MM.1S (cell line): ENCODE results near the gene DHRS1.

Source experiments
- DNase-seq: peaks from one replicate; pipeline ENCODE4 v3.0.0-alpha.2; 2015
- H2AFZ ChIP-seq: fragments of 300-600 bp; sonication (generic); 2 replicates; pipeline ENCODE4 v1.6.0; 2016; ENCODE audit warnings: antibody characterized with exemption, low read length
- H3F3A ChIP-seq: fragments of 300-600 bp; sonication (generic); 2 replicates; pipeline ENCODE4 v1.6.1; 2016; ENCODE audit warnings: mild to moderate bottlenecking, antibody characterized with exemption, low read length, moderate library complexity, mixed read lengths; ENCODE audit not compliant: insufficient read depth
- H3K27ac ChIP-seq: fragments of 300-600 bp; sonication (generic); 2 replicates; pipeline ENCODE4 v1.5.1; 2016; ENCODE audit warnings: mild to moderate bottlenecking, low read length
- H3K27me3 ChIP-seq: fragments of 300-600 bp; sonication (generic); replicated peaks from 2 replicates; pipeline ENCODE4 v1.6.0; 2016; ENCODE audit warnings: low read length; ENCODE audit not compliant: insufficient read depth
- H3K36me3 ChIP-seq: fragments of 300-600 bp; sonication (generic); replicated peaks from 2 replicates; pipeline ENCODE4 v1.6.1; 2016; ENCODE audit warnings: mild to moderate bottlenecking, low read length, mixed read lengths; ENCODE audit not compliant: insufficient read depth
- H3K4me1 ChIP-seq: fragments of 300-600 bp; sonication (generic); 2 replicates; pipeline ENCODE4 v1.6.1; 2016; ENCODE audit warnings: low read length, mixed read lengths
- H3K4me2 ChIP-seq: fragments of 300-600 bp; sonication (generic); 2 replicates; pipeline ENCODE4 v1.6.0; 2016; ENCODE audit warnings: low read depth, low read length
- H3K4me3 ChIP-seq: fragments of 300-600 bp; sonication (generic); 2 replicates; pipeline ENCODE4 v1.5.1; 2016; ENCODE audit warnings: low read length, mixed read lengths
- H3K79me2 ChIP-seq: fragments of 300-600 bp; sonication (generic); 2 replicates; pipeline ENCODE4 v1.6.1; 2016; ENCODE audit warnings: mixed run types, low read length, mixed read lengths
- H3K9ac ChIP-seq: fragments of 300-600 bp; sonication (generic); 2 replicates; pipeline ENCODE4 v1.6.1; 2016; ENCODE audit warnings: low read length, mixed read lengths
- H3K9me2 ChIP-seq: fragments of 300-600 bp; sonication (generic); replicated peaks from 2 replicates; pipeline ENCODE4 v1.6.1; 2016; ENCODE audit warnings: mild to moderate bottlenecking, low read length, mixed read lengths; ENCODE audit not compliant: insufficient read depth
- H3K9me3 ChIP-seq: fragments of 300-600 bp; sonication (generic); replicated peaks from 2 replicates; pipeline ENCODE4 v1.6.1; 2016; ENCODE audit warnings: mild to moderate bottlenecking, low read length, mixed read lengths; ENCODE audit not compliant: insufficient read depth
- H4K20me1 ChIP-seq: fragments of 300-600 bp; sonication (generic); 2 replicates; pipeline ENCODE4 v1.6.1; 2016; ENCODE audit warnings: mild to moderate bottlenecking, low read length, moderate library complexity, mixed read lengths; ENCODE audit not compliant: insufficient read depth
- EZH2 ChIP-seq: fragments of 300-600 bp; sonication (generic); optimal IDR thresholded peaks from 2 replicates; pipeline ENCODE3; 2017; ENCODE audit warnings: low read depth, mild to moderate bottlenecking, antibody characterized with exemption, low read length, mixed read lengths
- EZH2phosphoT487 ChIP-seq: fragments of 300-600 bp; sonication (generic); IDR thresholded peaks from 2 replicates; pipeline ENCODE4 v1.6.1; 2018; ENCODE audit warnings: antibody characterized with exemption, low read length
- TF ChIP-seq, protein P1 (sequence below): fragments of 300-600 bp; sonication (generic); IDR thresholded peaks from 2 replicates; pipeline ENCODE4 v1.5.1; 2016; ENCODE audit warnings: antibody characterized with exemption, low read length, mixed read lengths

DHRS1 gene

DNA sequence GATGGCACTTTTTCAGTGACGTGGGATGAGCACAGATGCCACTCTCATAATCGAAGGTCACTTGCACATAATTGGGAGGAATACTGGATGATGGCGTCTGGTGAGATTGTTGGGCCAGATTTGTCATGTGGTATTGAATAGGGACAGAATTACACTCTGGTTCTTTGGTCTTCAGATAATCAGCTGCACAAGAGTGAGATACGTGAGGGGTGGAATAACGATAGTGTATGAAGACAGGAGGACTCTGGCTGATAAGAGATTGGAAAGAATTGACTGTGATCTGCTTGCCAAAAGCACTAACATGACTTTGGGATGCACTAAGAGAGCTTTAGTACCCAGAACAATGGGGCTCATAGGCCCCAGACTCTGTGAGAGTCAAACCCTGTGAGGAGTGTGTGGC, 21.2 kb downstream of the DHRS1 start:
- TF ChIP-seq, protein P1, sequence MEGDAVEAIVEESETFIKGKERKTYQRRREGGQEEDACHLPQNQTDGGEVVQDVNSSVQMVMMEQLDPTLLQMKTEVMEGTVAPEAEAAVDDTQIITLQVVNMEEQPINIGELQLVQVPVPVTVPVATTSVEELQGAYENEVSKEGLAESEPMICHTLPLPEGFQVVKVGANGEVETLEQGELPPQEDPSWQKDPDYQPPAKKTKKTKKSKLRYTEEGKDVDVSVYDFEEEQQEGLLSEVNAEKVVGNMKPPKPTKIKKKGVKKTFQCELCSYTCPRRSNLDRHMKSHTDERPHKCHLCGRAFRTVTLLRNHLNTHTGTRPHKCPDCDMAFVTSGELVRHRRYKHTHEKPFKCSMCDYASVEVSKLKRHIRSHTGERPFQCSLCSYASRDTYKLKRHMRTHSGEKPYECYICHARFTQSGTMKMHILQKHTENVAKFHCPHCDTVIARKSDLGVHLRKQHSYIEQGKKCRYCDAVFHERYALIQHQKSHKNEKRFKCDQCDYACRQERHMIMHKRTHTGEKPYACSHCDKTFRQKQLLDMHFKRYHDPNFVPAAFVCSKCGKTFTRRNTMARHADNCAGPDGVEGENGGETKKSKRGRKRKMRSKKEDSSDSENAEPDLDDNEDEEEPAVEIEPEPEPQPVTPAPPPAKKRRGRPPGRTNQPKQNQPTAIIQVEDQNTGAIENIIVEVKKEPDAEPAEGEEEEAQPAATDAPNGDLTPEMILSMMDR = no peak
- TF ChIP-seq EZH2 (no peak), EZH2phosphoT487 (no peak)
- Histone ChIP-seq H3K36me3 (no peaks in the 10 kb centered on the region), H3K27me3 (no peaks in the 10 kb centered on the region), H2AFZ (no peak overlapping the region), H3F3A (0 out of 2 replicates have a peak, but pooled peaks cover 6% of the 10 kb centered on the region), H3K9me3 (no peaks in the 10 kb centered on the region), H3K79me2 (no peaks in the 10 kb centered on the region), H3K4me2 (no peak overlapping the region), H3K9me2 (no peaks in the 10 kb centered on the region), H4K20me1 (no peaks in the 10 kb centered on the region), H3K4me3 (no peak overlapping the region), H3K27ac (no peak overlapping the region), H3K4me1 (peaks cover 15% of the 10 kb centered on the region), H3K9ac (no peak overlapping the region)
- DNase-seq = no peak

DNA sequence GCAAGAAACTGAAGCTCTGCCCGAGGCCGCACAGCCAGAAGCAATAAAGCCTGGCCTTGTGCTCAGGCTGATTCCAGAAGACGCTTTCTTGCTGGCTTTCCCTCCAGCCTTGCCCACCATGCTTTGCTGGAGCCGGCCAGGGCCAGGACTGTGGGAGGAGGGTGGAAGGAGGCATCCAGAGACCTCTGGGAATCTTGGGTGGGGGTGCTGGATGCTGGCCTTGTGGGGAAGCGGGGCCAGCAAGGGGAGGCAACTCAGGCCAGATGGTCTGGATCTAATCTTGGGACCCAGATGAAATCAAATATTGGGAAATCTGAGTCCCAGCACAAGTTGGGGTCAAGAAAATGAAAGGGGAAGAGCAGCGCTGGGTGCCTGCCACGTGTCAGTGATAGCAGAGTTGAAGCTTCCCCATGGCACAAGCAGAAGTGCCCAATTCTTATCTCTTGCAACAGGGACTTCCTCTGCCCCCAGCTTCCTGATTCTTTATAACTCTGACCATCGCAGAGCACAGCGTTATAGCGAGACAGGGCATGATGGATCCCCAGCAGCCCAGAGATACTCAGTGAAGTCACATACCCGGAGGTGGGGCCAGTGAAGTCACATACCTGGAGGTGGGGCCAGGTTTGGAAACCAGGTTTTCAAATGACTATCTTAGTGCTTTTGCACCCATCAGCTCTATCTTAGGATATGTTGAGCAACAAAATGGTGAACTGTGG, 21.8 kb downstream of the DHRS1 start:
- H3K9ac ChIP-seq = no peak overlapping the region
- DNase-seq = no peak

DNA sequence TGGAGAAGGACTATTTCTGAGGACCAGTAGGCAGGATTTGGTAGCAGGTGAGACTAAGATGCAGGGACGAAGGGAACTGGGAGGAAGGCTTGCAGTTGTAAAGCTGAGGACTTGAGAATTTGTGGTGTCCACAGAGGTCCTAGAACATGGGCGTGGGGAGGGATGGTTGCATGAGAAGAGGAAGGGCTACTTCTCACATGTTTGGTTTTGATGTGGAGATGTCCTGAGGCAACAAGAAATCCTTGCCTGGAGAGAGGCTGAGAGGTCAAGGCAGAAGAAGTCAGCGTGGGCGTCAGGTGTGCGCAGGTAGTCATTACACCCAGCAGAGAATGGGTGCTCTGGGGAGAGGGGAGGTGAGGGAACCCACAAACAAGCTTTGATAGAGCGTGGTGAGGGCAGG, 22.5 kb downstream of the DHRS1 start:
- H3K9me3 ChIP-seq = no peaks in the 10 kb centered on the region
- H3K4me1 ChIP-seq = peaks cover 22% of the 10 kb centered on the region
- no peak overlapping the region for H3K4me2 ChIP-seq
- H2AFZ ChIP-seq = no peak overlapping the region
- no peaks in the 10 kb centered on the region for H4K20me1 ChIP-seq
- H3K4me3 ChIP-seq = no peak overlapping the region
- H3K9me2 ChIP-seq = no peaks in the 10 kb centered on the region
- H3K27ac ChIP-seq = no peak overlapping the region
- H3K79me2 ChIP-seq = no peaks in the 10 kb centered on the region
- H3K9ac ChIP-seq = no peak overlapping the region
- DNase-seq = no peak
- TF ChIP-seq EZH2 (no peak), EZH2phosphoT487 (no peak)
- TF ChIP-seq, protein P1 = no peak
- H3K36me3 ChIP-seq = no peaks in the 10 kb centered on the region
- H3K27me3 ChIP-seq = no peaks in the 10 kb centered on the region
- H3F3A ChIP-seq = 0 out of 2 replicates have a peak, but pooled peaks cover 6% of the 10 kb centered on the region

More for the DNA sequence above, 21.8 kb downstream of the DHRS1 start:
- H2AFZ ChIP-seq = no peak overlapping the region
- no peaks in the 10 kb centered on the region for H3K36me3 ChIP-seq
- no peaks in the 10 kb centered on the region for H3K27me3 ChIP-seq
- no peak overlapping the region for H3K4me3 ChIP-seq
- no peak overlapping the region for H3K27ac ChIP-seq
- H3K4me2 ChIP-seq = no peak overlapping the region
- H3K9me3 ChIP-seq = no peaks in the 10 kb centered on the region
- no peaks in the 10 kb centered on the region for H3K79me2 ChIP-seq
- peaks cover 16% of the 10 kb centered on the region for H3K4me1 ChIP-seq
- no peaks in the 10 kb centered on the region for H3K9me2 ChIP-seq
- no peaks in the 10 kb centered on the region for H4K20me1 ChIP-seq
- no peak for TF ChIP-seq EZH2
- TF ChIP-seq EZH2phosphoT487 = no peak
- TF ChIP-seq, protein P1 = no peak
- H3F3A ChIP-seq = 0 out of 2 replicates have a peak, but pooled peaks cover 6% of the 10 kb centered on the region
